ENCODE measurements around the gene ECPAS. TPM values are rescaled to one million over a fixed set of nuclear protein-coding genes. Genes with fewer than 3 reads are reported as not detected.
"Not testable (repeated sequence)": the region's sequence is repeated elsewhere in the genome, so short reads cannot be mapped to it uniquely, and the experiment has no call there.

ECPAS gene
- total RNA-seq, 2 experiments from 2014 or later, result 55.9 to 59.1 TPM

DNA sequence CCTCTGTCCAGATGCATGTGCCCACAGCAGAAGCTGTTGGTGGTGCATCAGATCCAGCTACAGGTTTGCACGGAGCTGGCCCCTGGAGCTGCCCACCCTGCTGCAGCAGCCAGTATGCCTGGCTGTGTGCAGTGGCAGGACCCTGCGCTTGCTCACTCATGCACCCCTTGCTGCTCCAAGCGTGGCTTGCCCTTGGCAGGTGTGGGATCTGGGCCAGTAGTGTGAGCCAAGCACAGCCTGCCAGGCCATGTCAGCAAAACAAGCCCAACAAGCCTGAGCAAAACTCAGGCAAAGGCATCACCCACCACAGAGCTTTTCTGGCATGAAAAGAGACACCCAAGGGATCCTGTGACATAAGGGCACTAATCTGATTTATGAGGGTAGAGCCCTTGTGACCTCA is 18.3 kb upstream of the ECPAS start:
- H3K36me3 Mint-ChIP-seq (ENCODE audit: low read depth), result no peaks in the 10 kb centered on the region
- H3K27ac Mint-ChIP-seq, result no peak overlapping the region
- no peak overlapping the region for H3K4me3 Mint-ChIP-seq
- CTCF ChIA-PET, result no interaction called here
- no peaks in the 10 kb centered on the region for H3K4me1 Mint-ChIP-seq (ENCODE audit: low read depth)
- H3K27me3 Mint-ChIP-seq (ENCODE audit: low read depth), result peaks cover 3% of the 10 kb centered on the region
- DNase-seq (no peak), ATAC-seq (no peak)
- POLR2A ChIA-PET, result no interaction called here
- no peaks in the 10 kb centered on the region for H3K9me3 Mint-ChIP-seq (ENCODE audit: insufficient read depth)

DNA sequence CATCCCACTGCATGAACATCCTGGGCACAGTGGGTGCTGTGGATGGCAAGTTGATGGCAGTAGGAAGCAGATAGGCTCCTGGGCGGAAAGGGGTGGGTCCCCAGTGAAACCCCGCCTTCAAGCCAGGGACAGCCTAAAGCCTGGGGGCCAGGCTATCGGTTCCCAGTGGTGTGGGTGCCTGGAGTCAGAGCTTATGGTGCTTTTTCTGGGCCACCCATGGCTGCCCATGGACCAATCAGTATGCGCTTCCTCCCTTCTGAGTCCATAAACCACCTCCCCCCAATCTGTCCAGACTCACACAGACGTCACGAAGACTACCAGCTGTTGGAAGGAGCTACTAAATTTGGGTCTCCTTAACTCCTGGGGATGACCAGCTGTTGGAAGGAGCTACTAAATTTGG is 17.5 kb upstream of the ECPAS start:
- ATAC-seq, result no peak

DNA sequence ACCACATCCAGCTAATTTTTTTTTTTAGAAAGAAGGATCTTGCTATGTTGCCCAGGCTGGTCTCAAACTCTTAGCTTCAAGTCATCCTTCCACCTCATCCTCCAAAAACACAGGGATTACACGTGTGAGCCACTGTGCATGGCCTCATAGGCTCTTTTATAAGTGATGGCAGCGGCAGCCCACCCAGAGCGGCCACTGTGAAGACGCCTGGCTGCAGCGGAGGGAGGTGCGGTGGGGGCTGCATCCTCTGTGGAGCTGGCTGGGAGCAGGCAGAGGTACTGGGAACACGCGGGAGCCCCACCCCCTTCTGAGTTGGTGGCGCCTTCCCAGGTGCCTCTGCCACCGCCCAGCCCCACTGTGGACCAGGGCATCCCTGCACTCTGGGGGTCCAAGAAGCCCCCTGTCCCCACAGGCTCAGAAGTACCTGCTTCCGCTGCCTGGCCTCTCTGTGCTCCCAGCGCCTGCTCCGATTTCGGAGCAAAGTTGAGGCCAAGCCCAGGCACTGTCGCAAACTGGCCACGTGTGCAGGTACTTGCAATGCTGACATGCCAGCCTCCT is 16.9 kb upstream of the ECPAS start:
- CTCF ChIA-PET, result no interaction called here
- Mint-ChIP-seq H3K27me3 (ENCODE audit: low read depth) (peaks cover 5% of the 10 kb centered on the region), H3K36me3 (ENCODE audit: low read depth) (no peaks in the 10 kb centered on the region), H3K4me3 (no peak overlapping the region), H3K4me1 (ENCODE audit: low read depth) (no peaks in the 10 kb centered on the region), H3K27ac (no peak overlapping the region), H3K9me3 (ENCODE audit: insufficient read depth) (no peaks in the 10 kb centered on the region)
- ATAC-seq, result no peak
- DNase-seq, result no peak
- POLR2A ChIA-PET, result no interaction called here

More for the DNA sequence above, 17.5 kb upstream of the ECPAS start:
- H3K4me1 Mint-ChIP-seq (ENCODE audit: low read depth), result no peaks in the 10 kb centered on the region
- H3K4me3 Mint-ChIP-seq, result no peak overlapping the region
- H3K36me3 Mint-ChIP-seq (ENCODE audit: low read depth), result no peaks in the 10 kb centered on the region
- no peak for DNase-seq
- CTCF ChIA-PET, result no interaction called here
- H3K9me3 Mint-ChIP-seq (ENCODE audit: insufficient read depth), result no peaks in the 10 kb centered on the region
- H3K27me3 Mint-ChIP-seq (ENCODE audit: low read depth), result peaks cover 3% of the 10 kb centered on the region
- POLR2A ChIA-PET, result no interaction called here
- H3K27ac Mint-ChIP-seq, result no peak overlapping the region

DNA sequence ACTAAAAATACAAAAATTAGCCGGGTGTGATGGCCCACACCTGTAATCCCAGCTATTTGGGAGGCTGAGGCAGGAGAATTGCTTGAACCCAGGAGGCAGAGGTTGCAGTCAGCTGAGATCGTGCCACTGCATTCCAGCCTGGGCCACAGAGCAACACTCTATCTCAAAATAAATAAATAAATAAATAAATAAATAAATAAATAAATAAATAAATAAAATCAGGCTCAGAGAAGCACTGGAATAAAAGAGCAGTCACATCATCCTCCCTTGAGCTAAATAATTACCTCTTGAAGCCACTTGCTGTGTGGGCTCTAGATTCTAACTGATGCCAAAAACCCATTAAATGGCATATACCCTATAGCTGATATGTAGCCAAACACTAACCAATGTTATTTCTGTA is 13.0 kb upstream of the ECPAS start:
- CTCF ChIA-PET; H3K27ac Mint-ChIP-seq; POLR2A ChIA-PET; H3K9me3 Mint-ChIP-seq (ENCODE audit: insufficient read depth); H3K4me1 Mint-ChIP-seq (ENCODE audit: low read depth); H3K4me3 Mint-ChIP-seq; DNase-seq; ATAC-seq; H3K36me3 Mint-ChIP-seq (ENCODE audit: low read depth): not testable (repeated sequence)
- H3K27me3 Mint-ChIP-seq (ENCODE audit: low read depth), result peaks cover 11% of the 10 kb centered on the region

DNA sequence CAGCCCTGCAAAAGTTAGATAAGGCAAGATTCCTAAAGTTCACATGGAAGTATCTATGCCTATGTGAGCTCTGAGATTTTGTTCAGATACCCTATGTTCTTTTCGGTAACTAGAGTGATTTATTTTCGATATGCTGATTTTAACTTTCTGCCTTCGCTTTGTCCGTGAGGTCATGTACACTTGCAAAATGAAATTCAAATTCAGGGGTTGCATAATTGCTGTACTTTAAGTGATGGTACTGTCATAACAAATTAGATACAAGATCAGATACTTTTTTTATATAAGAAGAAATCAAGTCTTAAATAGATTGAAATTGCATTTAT is 350 bp upstream of the ECPAS start:
- H3K9me3 Mint-ChIP-seq (ENCODE audit: insufficient read depth), result no peaks in the 10 kb centered on the region
- POLR2A ChIA-PET, result no interaction called here

DNA sequence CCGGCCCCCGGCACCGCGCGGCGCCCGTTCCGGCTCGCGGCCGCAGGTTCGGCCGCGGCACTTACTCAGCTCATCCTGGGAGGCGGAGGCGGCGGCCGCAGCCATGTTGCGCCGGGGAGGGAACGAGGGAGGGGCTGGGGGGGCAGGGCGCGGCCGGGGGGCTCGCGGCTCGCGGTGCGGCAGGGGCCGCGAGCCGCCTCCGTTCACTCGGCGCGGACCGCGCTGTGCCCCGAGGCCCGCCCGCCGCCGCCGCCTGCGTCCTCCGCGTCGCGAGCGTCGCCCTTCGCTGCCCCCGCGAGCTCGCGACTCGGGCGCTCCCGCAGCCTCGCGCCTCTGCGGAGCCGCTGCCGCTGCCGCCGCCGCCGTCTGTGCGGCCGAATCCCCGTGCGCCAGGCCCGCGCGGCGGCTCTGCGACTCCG is 735 bp downstream of the ECPAS start:
- H3K27me3 Mint-ChIP-seq (ENCODE audit: low read depth), result peaks cover 3% of the 10 kb centered on the region
- ATAC-seq, result peak; percentile 45
- ChIA-PET POLR2A (interaction anchor here (0.8 to 1.9 kb wide), 5 partner anchors 16 to 1227 kb away, joined by 3 to 12 read pairs (median 3); partner anchors contain the start of genes DNAJC25, HSDL2, TXN and UGCG), CTCF (no interaction called here)
- no peaks in the 10 kb centered on the region for H3K9me3 Mint-ChIP-seq (ENCODE audit: insufficient read depth)
- H3K36me3 Mint-ChIP-seq (ENCODE audit: low read depth), result peaks cover 9% of the 10 kb centered on the region
- H3K27ac Mint-ChIP-seq, result no peak overlapping the region
- peaks cover 28% of the 10 kb centered on the region for H3K4me1 Mint-ChIP-seq (ENCODE audit: low read depth)
- DNase-seq, result peak; percentile 57
- peak overlapping the region; percentile 18 for H3K4me3 Mint-ChIP-seq

More for the DNA sequence above, 350 bp upstream of the ECPAS start:
- Mint-ChIP-seq H3K27me3 (ENCODE audit: low read depth) (peaks cover 6% of the 10 kb centered on the region), H3K4me1 (ENCODE audit: low read depth) (peaks cover 24% of the 10 kb centered on the region), H3K36me3 (ENCODE audit: low read depth) (peaks cover 9% of the 10 kb centered on the region), H3K27ac (peak overlapping the region; percentile 93), H3K4me3 (peak overlapping the region; percentile 87)
- CTCF ChIA-PET, result no interaction called here
- no peak for DNase-seq
- no peak for ATAC-seq

DNA sequence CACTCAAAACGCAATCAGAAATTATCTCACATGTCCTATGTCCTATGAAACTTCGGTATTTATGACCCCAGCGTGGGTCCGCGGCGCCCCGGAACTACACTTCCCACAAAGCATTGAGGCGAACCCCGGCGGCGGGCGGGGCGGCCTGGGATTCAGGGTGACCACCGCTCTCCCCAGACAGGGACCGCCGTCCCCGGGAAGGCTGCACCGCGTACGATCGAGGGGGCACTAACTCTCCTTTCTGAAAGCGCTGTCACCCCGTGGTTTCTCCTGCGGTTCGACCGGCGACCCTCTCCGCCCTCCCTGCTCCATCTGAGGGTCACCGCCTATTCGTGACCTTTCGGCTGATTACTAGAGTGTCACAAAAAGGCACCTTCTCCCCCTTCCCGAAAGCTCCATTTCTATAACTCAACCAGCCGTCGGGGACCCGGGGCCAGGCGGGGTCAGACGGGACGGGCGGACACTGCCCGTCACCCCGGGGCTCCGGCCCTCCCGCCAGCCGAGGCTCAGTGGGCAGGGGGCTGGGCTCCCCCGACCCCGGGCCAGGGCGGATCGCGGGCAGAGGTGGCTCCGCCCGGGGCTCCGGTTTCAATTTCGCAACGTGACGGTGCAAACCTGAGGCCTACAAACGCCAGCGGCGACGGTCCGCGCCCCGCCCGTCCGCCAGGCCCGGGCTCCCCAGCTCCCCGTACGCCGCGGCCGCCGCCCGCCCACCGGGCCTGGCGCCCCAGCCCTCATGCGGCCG is 1.3 kb downstream of the ECPAS start:
- Mint-ChIP-seq H3K9me3 (ENCODE audit: insufficient read depth) (no peaks in the 10 kb centered on the region), H3K27me3 (ENCODE audit: low read depth) (peaks cover 1% of the 10 kb centered on the region), H3K4me1 (ENCODE audit: low read depth) (peaks cover 28% of the 10 kb centered on the region), H3K27ac (peak overlapping the region; percentile 88), H3K36me3 (ENCODE audit: low read depth) (peaks cover 9% of the 10 kb centered on the region), H3K4me3 (peak overlapping the region; percentile 83)
- POLR2A ChIA-PET, result interaction anchor here (0.7 to 1.9 kb wide), 5 partner anchors 15 to 1227 kb away, joined by 3 to 12 read pairs (median 4); partner anchors contain the start of genes HSDL2, TXN and UGCG
- CTCF ChIA-PET, result no interaction called here
- ATAC-seq (peak; percentile 43), DNase-seq (peak; percentile 73)

DNA sequence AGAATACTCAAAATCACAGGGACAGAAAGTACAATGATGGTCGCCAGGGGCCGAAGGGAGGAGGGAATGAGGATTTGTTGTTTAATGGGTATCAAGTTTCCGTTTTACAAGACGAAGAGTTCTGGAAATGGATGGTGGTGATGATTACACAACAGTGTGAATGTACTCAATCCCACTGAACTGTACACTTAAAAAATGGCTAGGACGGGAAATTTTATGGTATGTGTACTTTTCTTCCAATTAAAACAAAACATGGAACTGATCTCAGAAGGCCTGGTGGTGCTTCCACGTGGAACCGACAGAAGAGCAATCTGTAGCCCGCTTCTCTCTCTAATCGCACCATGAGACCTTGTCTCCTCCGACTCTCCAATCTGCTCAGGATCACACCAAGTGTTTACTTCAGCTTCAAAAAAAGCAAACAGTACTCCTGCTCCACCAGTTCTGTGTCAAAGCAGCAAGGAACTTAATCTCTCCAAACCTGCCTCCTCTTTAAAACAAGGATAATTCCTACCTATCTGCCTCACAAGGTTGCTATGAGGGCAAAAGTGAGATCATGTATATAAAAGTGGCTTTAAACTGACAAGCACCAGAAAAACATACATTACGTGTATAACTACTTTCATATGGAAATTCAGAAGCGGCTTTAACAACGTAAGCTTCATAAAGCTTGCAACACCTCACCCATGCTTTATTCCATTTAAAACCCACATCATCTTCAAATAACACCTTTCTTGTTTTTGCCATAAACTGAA is 2.1 kb downstream of the ECPAS start:
- ChIA-PET CTCF (no interaction called here), POLR2A (interaction anchor here (0.7 to 1.9 kb wide), 4 partner anchors 15 to 1226 kb away, joined by 4 to 12 read pairs (median 5); partner anchors contain the start of gene TXN)
- peaks cover 36% of the 10 kb centered on the region for H3K4me1 Mint-ChIP-seq (ENCODE audit: low read depth)
- H3K27ac Mint-ChIP-seq, result peak overlapping the region; percentile 88
- ATAC-seq (no peak), DNase-seq (no peak)
- H3K27me3 Mint-ChIP-seq (ENCODE audit: low read depth), result no peaks in the 10 kb centered on the region
- H3K36me3 Mint-ChIP-seq (ENCODE audit: low read depth), result peaks cover 15% of the 10 kb centered on the region
- peak overlapping the region; percentile 83 for H3K4me3 Mint-ChIP-seq
- no peaks in the 10 kb centered on the region for H3K9me3 Mint-ChIP-seq (ENCODE audit: insufficient read depth)

DNA sequence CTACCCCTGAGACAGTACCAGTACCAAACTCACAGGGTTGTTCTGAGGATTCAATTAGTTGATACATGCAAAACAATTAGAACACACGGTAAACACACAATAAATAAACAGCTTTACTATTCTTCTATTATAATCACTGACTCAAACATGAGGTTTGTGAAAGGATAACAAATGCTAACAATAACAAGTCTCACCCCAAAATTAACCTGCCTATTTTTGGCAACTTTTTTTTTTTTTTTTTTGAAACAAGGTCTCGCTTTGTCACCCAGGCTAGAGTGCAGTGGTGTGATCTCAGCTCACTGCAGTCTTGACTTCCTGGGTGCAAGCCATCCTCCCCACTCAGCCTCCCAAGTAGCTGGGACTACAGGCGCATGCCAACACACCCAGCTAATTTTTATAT is 6.5 kb downstream of the ECPAS start:
- POLR2A ChIA-PET, result no interaction called here
- Mint-ChIP-seq H3K27me3 (ENCODE audit: low read depth) (no peaks in the 10 kb centered on the region), H3K9me3 (ENCODE audit: insufficient read depth) (no peaks in the 10 kb centered on the region), H3K36me3 (ENCODE audit: low read depth) (peaks cover 16% of the 10 kb centered on the region), H3K4me3 (no peak overlapping the region), H3K4me1 (ENCODE audit: low read depth) (peaks cover 33% of the 10 kb centered on the region), H3K27ac (no peak overlapping the region)
- ATAC-seq, result no peak
- DNase-seq, result no peak
- CTCF ChIA-PET, result interaction anchor here (0.6 kb wide), 1 partner anchor 1403 kb away, joined by 3 read pairs; no protein-coding TSS in a partner anchor

DNA sequence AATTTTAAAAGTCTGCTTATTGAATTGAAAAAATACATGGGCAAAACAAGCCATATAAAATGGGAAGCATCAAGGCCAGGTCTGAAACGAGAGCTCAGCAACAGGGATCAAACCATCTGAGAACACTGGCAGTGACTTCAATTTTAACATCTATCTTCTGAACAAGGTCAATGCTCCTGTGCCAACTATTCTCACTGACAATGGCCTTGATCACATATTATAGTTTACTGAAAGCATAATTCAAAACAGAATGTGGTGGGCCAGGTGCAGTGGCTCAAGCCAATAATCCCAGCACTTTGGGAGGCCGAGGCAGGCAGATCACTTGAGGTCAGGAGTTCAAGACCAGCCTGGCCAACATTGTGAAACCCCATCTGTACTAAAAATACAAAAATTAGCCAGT is 9.0 kb downstream of the ECPAS start:
- Mint-ChIP-seq H3K27me3 (ENCODE audit: low read depth) (no peaks in the 10 kb centered on the region), H3K4me1 (ENCODE audit: low read depth) (peaks cover 21% of the 10 kb centered on the region), H3K9me3 (ENCODE audit: insufficient read depth) (no peaks in the 10 kb centered on the region), H3K4me3 (no peak overlapping the region), H3K36me3 (ENCODE audit: low read depth) (peaks cover 14% of the 10 kb centered on the region), H3K27ac (no peak overlapping the region)
- ATAC-seq, result no peak
- no peak for DNase-seq
- CTCF ChIA-PET, result no interaction called here
- POLR2A ChIA-PET, result no interaction called here

DNA sequence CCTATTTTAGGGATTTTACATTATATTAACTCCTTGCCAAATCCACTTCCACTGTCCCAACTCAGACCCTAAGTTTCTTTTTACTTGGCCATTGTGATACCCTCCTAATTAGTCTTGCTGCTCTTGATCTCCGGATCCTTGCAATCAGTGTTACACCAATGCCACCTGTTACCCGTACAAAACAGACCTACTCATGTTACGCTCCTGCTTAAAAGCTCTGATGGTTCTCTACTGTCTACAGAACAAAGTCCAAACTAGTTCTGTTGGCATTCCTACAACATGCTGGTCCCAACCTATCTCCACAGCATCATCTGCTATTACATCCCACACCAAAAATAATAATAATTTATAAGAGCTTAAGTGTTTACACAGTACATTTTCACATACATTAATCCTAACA is 9.8 kb downstream of the ECPAS start:
- Mint-ChIP-seq H3K4me1 (ENCODE audit: low read depth) (peaks cover 21% of the 10 kb centered on the region), H3K27me3 (ENCODE audit: low read depth) (no peaks in the 10 kb centered on the region), H3K9me3 (ENCODE audit: insufficient read depth) (no peaks in the 10 kb centered on the region), H3K4me3 (no peak overlapping the region), H3K36me3 (ENCODE audit: low read depth) (peaks cover 17% of the 10 kb centered on the region), H3K27ac (no peak overlapping the region)
- no peak for DNase-seq
- CTCF ChIA-PET, result no interaction called here
- ATAC-seq, result no peak
- POLR2A ChIA-PET, result no interaction called here

DNA sequence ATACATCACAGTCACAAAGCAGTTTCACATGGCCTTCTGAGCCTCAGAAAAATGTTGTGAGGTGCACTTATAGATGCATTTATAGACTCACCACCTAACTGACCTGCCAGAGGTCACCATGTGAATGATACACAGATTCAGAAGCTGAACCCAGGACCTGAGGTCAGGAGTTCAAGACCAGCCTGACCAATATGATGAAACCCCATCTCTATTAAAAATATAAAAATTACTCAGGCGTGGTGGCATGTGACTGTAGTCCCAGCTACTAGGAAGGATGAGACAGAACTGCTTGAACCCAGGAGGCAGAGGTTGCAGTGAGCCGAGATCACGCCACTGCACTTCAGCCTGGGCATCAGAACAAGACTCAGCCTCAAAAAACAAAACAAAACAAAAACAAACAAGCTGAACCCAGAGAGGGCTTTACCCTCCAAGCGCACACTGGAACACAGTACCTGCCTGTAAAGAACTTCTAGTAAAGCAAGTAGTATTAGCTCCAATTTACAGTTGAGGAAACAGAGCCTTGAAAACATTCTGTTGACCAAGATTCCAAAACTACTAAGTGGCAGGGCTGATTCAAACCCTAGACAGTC is 16.3 kb downstream of the ECPAS start:
- no peak overlapping the region for H3K4me3 Mint-ChIP-seq
- POLR2A ChIA-PET, result interaction anchor here (2.4 kb wide), 1 partner anchor 15 kb away, joined by 12 read pairs; the partner anchor contains the start of gene ECPAS
- DNase-seq (no peak), ATAC-seq (no peak)
- peaks cover 9% of the 10 kb centered on the region for H3K4me1 Mint-ChIP-seq (ENCODE audit: low read depth)
- CTCF ChIA-PET, result interaction anchor here (0.6 kb wide), 1 partner anchor 358 kb away, joined by 3 read pairs; no protein-coding TSS in a partner anchor
- H3K27ac Mint-ChIP-seq, result no peak overlapping the region
- H3K27me3 Mint-ChIP-seq (ENCODE audit: low read depth), result no peaks in the 10 kb centered on the region
- H3K36me3 Mint-ChIP-seq (ENCODE audit: low read depth), result peaks cover 30% of the 10 kb centered on the region
- peaks cover 10% of the 10 kb centered on the region for H3K9me3 Mint-ChIP-seq (ENCODE audit: insufficient read depth)
